Vagina (tissue), 2 donors: Measurements from ENCODE around the gene GHR.

Experiments
- POLR2A ChIP-seq, 2 donors: fragments of 450-650 bp; IDR thresholded peaks; one replicate each; pipeline ENCODE4 v1.6.1; 2017; ENCODE audit warnings: antibody characterized with exemption in 2 of 2, mild to moderate bottlenecking in 2 of 2, moderate library complexity in 2 of 2
- POLR2AphosphoS5 ChIP-seq, 2 donors: sonication (generic); formaldehyde crosslinking; IDR thresholded peaks; one replicate each; pipeline ENCODE4 v1.9.0; 2017; ENCODE audit warnings: antibody characterized with exemption in 2 of 2, mild to moderate bottlenecking in 2 of 2, low read depth in 1 of 2; ENCODE audit not compliant: insufficient read depth in 1 of 2
- TF ChIP-seq, protein P1 (sequence below), 3 experiments: fragments of 450-650 bp in 2 of 3; fragments of 200-600 bp in 1 of 3; sonication (generic) in 1 of 3; IDR thresholded peaks; one replicate each; pipeline ENCODE4 v1.5.1; 2017 to 2019; ENCODE audit warnings: antibody characterized with exemption in 3 of 3, mild to moderate bottlenecking in 2 of 3, moderate library complexity in 2 of 3

DNA sequence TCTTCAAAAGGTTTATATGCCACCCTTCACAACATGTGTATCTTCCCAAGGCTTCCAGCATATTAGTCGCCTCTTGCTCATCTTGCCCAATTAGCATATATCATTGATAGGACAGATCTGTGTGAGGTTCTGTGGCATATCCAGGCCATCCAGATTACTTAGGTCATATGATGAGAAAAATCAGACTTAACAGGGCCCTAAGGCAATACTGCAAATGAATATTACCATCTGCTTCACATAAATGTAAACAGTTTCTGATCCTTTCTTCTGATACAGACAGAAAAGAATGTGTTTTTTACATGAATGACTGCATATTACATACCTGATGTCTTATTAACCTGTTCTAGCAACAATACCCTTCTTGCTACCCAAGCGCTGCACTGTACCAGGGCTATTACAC is 41.3 kb upstream of the GHR start:
- TF ChIP-seq, protein P1, sequence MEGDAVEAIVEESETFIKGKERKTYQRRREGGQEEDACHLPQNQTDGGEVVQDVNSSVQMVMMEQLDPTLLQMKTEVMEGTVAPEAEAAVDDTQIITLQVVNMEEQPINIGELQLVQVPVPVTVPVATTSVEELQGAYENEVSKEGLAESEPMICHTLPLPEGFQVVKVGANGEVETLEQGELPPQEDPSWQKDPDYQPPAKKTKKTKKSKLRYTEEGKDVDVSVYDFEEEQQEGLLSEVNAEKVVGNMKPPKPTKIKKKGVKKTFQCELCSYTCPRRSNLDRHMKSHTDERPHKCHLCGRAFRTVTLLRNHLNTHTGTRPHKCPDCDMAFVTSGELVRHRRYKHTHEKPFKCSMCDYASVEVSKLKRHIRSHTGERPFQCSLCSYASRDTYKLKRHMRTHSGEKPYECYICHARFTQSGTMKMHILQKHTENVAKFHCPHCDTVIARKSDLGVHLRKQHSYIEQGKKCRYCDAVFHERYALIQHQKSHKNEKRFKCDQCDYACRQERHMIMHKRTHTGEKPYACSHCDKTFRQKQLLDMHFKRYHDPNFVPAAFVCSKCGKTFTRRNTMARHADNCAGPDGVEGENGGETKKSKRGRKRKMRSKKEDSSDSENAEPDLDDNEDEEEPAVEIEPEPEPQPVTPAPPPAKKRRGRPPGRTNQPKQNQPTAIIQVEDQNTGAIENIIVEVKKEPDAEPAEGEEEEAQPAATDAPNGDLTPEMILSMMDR (IDR thresholded peaks at IDR 0.05), result no peak
- TF ChIP-seq POLR2AphosphoS5 (IDR thresholded peaks at IDR 0.05; ENCODE audit: insufficient read depth in 1 of 2, low read depth in 1 of 2) (no peak), POLR2A (IDR thresholded peaks at IDR 0.05) (no peak)
